Natural killer cell (primary cell): ENCODE data around the gene PARVG. TPM values are rescaled to one million over a fixed set of nuclear protein-coding genes. Genes with fewer than 3 reads are reported as not detected.

Source experiments
- ATAC-seq, 3 donors: fragments of 150-1000 bp in 2 of 3; fragments of 200-7000 bp in 1 of 3; cut with Tn5 transposase; 1 replicate in 1 of 3; 2 replicates in 2 of 3; pipeline ENCODE4 v1.10.0; 2021; ENCODE audit warnings: mild to moderate bottlenecking in 2 of 3, moderate library complexity in 2 of 3
- DNase-seq, 2 donors: peaks; one replicate each; pipeline versions ENCODE4 v3.0.0 to v3.0.0-alpha.2; 2013 to 2021; ENCODE audit warnings: mixed read lengths in 1 of 2
- H3K27ac ChIP-seq: one replicate; pipeline ENCODE4 v1.5.1; 2013; ENCODE audit warnings: mild to moderate bottlenecking, low read length
- H3K27me3 ChIP-seq: one replicate; pipeline ENCODE4 v1.6.1; 2013; ENCODE audit warnings: low read length; ENCODE audit not compliant: control insufficient read depth, insufficient read depth
- H3K36me3 ChIP-seq: one replicate; pipeline ENCODE4 v1.6.1; 2013; ENCODE audit warnings: low read length; ENCODE audit not compliant: control insufficient read depth, insufficient read depth
- H3K4me1 ChIP-seq: one replicate; pipeline ENCODE4 v1.6.1; 2013; ENCODE audit warnings: low read length; ENCODE audit not compliant: control insufficient read depth, insufficient read depth
- H3K4me3 ChIP-seq: one replicate; pipeline ENCODE4 v1.5.1; 2013; ENCODE audit warnings: low read length
- H3K9me3 ChIP-seq: one replicate; pipeline ENCODE4 v1.6.1; 2013; ENCODE audit warnings: low read length; ENCODE audit not compliant: control insufficient read depth, insufficient read depth
- H3K27ac Mint-ChIP-seq, 2 donors: one replicate each; pipeline ENCODE4 v1.8.0; 2022; ENCODE audit warnings: mild to moderate bottlenecking in 2 of 2, mixed read lengths in 2 of 2, moderate library complexity in 1 of 2
- H3K27me3 Mint-ChIP-seq, 2 donors: one replicate each; pipeline ENCODE4 v1.8.0; 2022; ENCODE audit warnings: low read depth in 2 of 2, mixed read lengths in 2 of 2
- H3K36me3 Mint-ChIP-seq: one replicate; pipeline ENCODE4 v1.8.0; 2022; ENCODE audit warnings: mixed read lengths
- H3K4me1 Mint-ChIP-seq, 2 donors: one replicate each; pipeline ENCODE4 v1.8.0; 2022; ENCODE audit warnings: mixed read lengths in 2 of 2
- H3K4me3 Mint-ChIP-seq: one replicate; pipeline ENCODE4 v1.8.0; 2022; ENCODE audit warnings: mild to moderate bottlenecking, moderate library complexity, mixed read lengths
- H3K9me3 Mint-ChIP-seq, 2 donors: one replicate each; pipeline ENCODE4 v1.8.0; 2022; ENCODE audit warnings: mixed read lengths in 2 of 2
- CTCF ChIP-seq: fragments of 200-600 bp; IDR thresholded peaks from one replicate; pipeline ENCODE4 v1.8.0; 2022; ENCODE audit warnings: antibody characterized with exemption
- WGBS: methylation state at CpG from one replicate; pipeline ENCODE4 v1.1.7; 2013; ENCODE audit warnings: missing lambda C conversion rate; ENCODE audit not compliant: insufficient coverage; 5-methylcytosine and 5-hydroxymethylcytosine counted together
- intact Hi-C: fragments of 100-400 bp; cut with micrococcal nuclease; formaldehyde crosslinking; loops from one replicate; pipeline ENCODE4 v1.14.2; 2022
- total RNA-seq, 4 donors: library from RNA; stranded (reverse); fragments of 120-200 nt in 1 of 4; gene quantifications; one replicate each; pipeline versions ENCODE4 v1.2.3 to v1.2.4, GENCODE V29; 2013 to 2022

Gene PARVG
- total RNA-seq, 3 donors from 2014 or later (not counting 1 experiment from before 2014, with no cell fraction given), result 130 to 146 (median 131) TPM

DNA sequence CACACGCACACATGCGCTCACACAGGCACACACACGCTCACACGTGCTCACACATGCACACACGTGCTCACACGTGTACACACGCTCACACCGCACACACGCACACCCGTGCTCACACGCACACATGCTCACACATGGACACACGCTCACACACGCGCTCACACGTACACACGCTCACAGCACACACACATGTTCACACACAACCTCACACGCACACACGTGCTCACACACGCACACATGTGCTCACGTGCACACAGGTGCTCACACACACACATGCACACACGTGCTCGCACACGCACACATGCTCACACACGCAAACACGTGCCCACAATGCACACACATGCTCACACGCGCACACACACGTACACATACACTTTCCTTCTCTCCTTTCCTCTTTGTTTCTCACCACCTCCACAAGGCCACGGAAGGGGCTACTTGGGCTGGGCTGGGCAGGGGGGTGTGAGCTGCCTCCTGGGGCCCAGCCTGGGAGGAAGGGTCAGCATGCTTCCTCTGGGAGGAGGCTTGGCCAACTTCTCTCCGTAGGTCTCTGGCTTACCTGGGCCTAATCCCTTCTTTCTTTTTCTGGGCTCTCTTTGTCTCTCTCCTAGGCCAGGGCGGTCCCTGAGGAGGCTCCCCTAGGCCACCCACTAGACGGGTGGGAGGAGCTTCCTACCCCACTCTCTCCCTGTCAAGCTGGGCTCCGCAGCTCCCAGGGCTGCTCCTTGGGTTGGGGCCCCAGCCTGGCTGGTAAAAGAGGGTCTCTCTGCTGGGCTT is 34.5 kb upstream of the PARVG start:
- no peaks in the 10 kb centered on the region for H3K4me1 Mint-ChIP-seq
- H3K36me3 ChIP-seq, result no peaks in the 10 kb centered on the region

DNA sequence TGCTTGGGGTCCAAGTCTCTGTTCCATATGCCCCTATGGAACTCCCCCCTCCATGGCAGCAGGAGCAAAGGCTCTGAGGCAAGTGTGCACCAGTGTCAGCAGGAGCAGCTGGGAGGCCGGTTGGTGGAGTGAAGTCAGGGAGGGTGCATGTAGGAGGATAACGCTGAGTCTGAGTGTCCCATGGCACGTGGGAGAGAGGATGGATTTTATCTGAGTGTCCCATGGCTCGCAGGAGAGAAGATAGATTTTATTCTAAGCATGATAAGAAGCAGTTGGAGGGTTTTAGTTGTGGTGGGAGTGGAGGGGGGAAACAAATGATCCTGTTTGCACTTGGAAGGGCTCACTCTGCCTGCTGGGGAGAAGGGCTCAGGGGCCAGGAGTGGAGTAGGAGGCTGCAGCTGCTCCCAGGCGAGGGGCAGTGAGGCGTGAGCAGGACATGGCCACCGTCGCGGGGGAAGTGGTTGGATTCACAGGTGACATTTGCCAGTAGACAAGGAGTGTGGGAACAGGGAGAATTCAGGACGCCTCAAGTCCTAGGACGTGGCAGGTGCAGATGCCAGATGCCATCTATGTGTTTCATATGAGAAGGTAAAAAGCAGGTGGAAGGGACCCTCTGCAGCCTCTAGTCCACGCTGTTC is 33.6 kb upstream of the PARVG start:
- no peaks in the 10 kb centered on the region for H3K36me3 ChIP-seq
- DNase-seq (no peak), ATAC-seq (no peak)
- no peaks in the 10 kb centered on the region for H3K36me3 Mint-ChIP-seq
- no peaks in the 10 kb centered on the region for H3K27me3 ChIP-seq
- H3K4me1 ChIP-seq, result no peaks in the 10 kb centered on the region
- H3K4me3 ChIP-seq, result no peak overlapping the region
- peaks cover 0 to 12% of the 10 kb centered on the region in 2 donors for H3K27me3 Mint-ChIP-seq
- intact Hi-C loops, result no loop called here
- H3K9me3 ChIP-seq, result no peaks in the 10 kb centered on the region
- no peak for TF ChIP-seq CTCF
- WGBS, result 85% methylated on average over 12 of the region's 12 CpGs
- no peaks in the 10 kb centered on the region for H3K9me3 Mint-ChIP-seq
- no peak overlapping the region for H3K27ac ChIP-seq
- H3K4me3 Mint-ChIP-seq, result no peak overlapping the region
- H3K27ac Mint-ChIP-seq, result no peak overlapping the region
- H3K4me1 Mint-ChIP-seq, result no peaks in the 10 kb centered on the region

More for the DNA sequence above, 34.5 kb upstream of the PARVG start:
- no peak for DNase-seq
- intact Hi-C loops, result no loop called here
- Histone ChIP-seq H3K27me3 (no peaks in the 10 kb centered on the region), H3K9me3 (no peaks in the 10 kb centered on the region), H3K4me3 (no peak overlapping the region), H3K4me1 (no peaks in the 10 kb centered on the region), H3K27ac (no peak overlapping the region)
- H3K27ac Mint-ChIP-seq, result no peak overlapping the region
- no peaks in the 10 kb centered on the region for H3K36me3 Mint-ChIP-seq
- ATAC-seq, result peak in 1 of 3 donors; percentile 33
- TF ChIP-seq CTCF, result no peak
- H3K9me3 Mint-ChIP-seq, result no peaks in the 10 kb centered on the region
- WGBS, result 91% methylated on average over 33 of the region's 33 CpGs
- no peak overlapping the region for H3K4me3 Mint-ChIP-seq
- peaks cover 0 to 12% of the 10 kb centered on the region in 2 donors for H3K27me3 Mint-ChIP-seq

DNA sequence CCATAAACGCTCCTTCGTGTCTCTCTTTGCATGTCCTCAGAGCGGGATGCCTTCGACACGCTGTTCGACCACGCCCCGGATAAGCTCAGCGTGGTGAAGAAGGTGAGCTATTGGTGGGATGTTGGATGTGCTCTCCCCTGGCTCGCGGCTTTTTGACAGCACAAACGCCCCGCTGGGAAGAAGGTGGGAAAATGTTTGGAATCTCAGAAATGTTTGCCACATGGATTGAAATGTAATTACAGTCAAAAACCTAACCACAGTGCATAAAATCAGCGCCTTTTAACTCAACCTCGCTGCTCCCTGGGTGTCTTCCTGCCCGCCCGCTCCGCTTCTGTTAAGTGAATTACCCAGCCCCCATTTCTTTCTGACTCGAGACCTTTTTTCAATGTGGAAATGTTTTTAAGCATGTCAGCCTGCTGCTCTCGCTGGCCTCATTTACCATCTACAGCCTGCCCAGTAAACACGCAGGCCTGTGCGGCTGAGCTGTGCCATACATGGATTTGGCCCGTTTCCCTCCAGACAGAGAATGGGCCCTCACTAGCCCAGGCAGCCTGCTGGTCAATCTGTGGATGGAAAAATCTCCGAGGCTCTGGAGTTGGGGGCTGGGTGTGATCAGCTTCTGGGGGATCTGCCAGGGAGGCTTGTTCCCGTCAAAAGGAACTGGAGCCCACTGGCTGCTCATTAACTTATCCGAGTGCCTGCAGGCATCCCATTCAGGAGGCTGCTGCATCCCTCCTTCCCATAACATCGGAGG is 32.7 kb upstream of the PARVG start:
- Mint-ChIP-seq H3K27me3 (peaks cover 0 to 18% of the 10 kb centered on the region in 2 donors), H3K9me3 (no peaks in the 10 kb centered on the region), H3K27ac (no peak overlapping the region), H3K36me3 (no peaks in the 10 kb centered on the region), H3K4me3 (no peak overlapping the region), H3K4me1 (no peaks in the 10 kb centered on the region)
- intact Hi-C loops, result no loop called here
- no peak for TF ChIP-seq CTCF
- DNase-seq (no peak), ATAC-seq (no peak)
- H3K36me3 ChIP-seq, result no peaks in the 10 kb centered on the region
- 92% methylated on average over 26 of the region's 27 CpGs for WGBS
- H3K27me3 ChIP-seq, result no peaks in the 10 kb centered on the region
- no peak overlapping the region for H3K27ac ChIP-seq
- H3K4me1 ChIP-seq, result no peaks in the 10 kb centered on the region
- no peak overlapping the region for H3K4me3 ChIP-seq
- no peaks in the 10 kb centered on the region for H3K9me3 ChIP-seq
